ENCODE measurements around the gene BIRC6.

- TF ChIP-seq CTCF (IDR thresholded peaks at IDR 0.05) (no peak), POLR2A (IDR thresholded peaks at IDR 0.05) (no peak)
Measured at GRCh38 chr2:32363597-32363996, 6.8 kb downstream of the BIRC6 start.
